Coronary artery (tissue), 2 donors: ENCODE results near the gene EFEMP1.

Experiments
- DNase-seq: peaks from one replicate; pipeline ENCODE4 v3.0.0-alpha.2; 2017; ENCODE audit warnings: low spot score
- H3K27ac ChIP-seq, 2 donors: fragments of 200-600 bp; sonication (generic); one replicate each; pipeline ENCODE4 v1.5.1; 2016 to 2019
- H3K4me3 ChIP-seq: fragments of 200-600 bp; sonication (generic); 2 replicates; pipeline ENCODE4 v1.5.1; 2016; ENCODE audit warnings: mild to moderate bottlenecking, moderate library complexity
- TF ChIP-seq, protein P1 (sequence below): fragments of 200-600 bp; sonication (generic); IDR thresholded peaks from one replicate; pipeline ENCODE4 v1.5.1; 2019; ENCODE audit warnings: antibody characterized with exemption

EFEMP1 gene

DNA sequence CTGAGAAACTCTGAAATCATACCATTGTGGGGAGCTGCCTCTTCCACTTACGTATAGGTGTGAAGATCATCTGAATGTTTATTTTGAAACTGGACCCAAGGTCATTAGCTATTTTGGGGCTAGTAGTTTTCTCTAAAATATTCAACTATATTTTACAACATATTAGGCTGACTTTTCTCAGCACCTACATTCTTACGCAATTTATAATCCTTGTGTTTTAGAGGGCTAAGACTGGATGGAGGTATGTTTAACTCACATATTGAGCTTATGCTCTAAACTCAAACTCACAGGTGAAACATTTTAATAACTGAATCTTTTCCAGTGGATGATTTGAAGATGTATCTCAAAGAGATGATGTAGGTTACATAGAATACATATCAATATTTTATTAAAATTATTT, 49.2 kb downstream of the EFEMP1 start:
- no peak for DNase-seq
- Histone ChIP-seq H3K4me3 (no peak overlapping the region), H3K27ac (no peak overlapping the region)
- TF ChIP-seq, protein P1, sequence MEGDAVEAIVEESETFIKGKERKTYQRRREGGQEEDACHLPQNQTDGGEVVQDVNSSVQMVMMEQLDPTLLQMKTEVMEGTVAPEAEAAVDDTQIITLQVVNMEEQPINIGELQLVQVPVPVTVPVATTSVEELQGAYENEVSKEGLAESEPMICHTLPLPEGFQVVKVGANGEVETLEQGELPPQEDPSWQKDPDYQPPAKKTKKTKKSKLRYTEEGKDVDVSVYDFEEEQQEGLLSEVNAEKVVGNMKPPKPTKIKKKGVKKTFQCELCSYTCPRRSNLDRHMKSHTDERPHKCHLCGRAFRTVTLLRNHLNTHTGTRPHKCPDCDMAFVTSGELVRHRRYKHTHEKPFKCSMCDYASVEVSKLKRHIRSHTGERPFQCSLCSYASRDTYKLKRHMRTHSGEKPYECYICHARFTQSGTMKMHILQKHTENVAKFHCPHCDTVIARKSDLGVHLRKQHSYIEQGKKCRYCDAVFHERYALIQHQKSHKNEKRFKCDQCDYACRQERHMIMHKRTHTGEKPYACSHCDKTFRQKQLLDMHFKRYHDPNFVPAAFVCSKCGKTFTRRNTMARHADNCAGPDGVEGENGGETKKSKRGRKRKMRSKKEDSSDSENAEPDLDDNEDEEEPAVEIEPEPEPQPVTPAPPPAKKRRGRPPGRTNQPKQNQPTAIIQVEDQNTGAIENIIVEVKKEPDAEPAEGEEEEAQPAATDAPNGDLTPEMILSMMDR, result no peak

- H3K27ac ChIP-seq, result peak overlapping the region in 1 of 2 donors; percentile 56
Measured at GRCh38 chr2:55871637-55872036, 51.9 kb downstream of the EFEMP1 start.

GRCh38 chr2:55869637-55870325, 53.8 kb downstream of the EFEMP1 start:
- TF ChIP-seq, protein P1, result no peak
- H3K4me3 ChIP-seq, result no peak overlapping the region
- peak overlapping the region; percentile 68 to 69 for H3K27ac ChIP-seq
- DNase-seq, result no peak

More at GRCh38 chr2:55871637-55872036, 51.9 kb downstream of the EFEMP1 start:
- no peak overlapping the region for H3K4me3 ChIP-seq
- TF ChIP-seq, protein P1, result no peak
- DNase-seq, result no peak

DNA sequence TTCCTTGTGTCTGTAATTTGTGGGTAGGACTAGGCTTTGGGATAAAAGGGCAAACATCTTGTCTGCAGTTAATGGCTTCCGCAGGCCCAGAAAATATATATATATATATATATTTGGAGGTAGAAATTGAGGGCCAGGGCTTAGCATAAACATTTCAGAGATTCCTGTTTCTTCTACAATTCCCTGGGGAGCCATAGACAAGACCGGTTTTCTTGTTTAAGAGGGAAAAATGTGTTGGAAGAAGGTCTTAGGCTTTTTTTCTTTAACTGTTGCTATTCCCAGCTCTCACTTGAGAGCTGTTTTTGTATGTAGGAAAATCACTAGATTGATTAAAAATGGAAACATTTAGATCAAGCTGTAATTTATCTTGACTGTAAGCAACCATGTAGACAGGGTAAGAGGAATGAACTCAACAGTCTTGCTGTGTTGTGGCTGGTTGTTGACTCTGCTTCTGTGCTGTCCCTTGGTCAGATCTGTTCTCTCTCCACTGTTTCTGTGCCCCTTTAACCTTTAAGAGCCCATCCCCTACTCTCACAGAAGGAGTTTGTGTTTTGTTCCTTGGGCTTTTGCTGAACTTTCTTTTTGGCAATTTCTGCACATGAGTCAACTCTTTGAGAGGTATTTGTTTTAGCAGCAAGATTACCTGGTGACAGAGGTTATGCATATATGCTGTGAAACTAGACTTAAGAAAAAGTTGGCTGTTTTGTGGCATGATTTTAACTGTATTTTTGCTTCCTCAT, 58.3 kb downstream of the EFEMP1 start:
- no peak for DNase-seq
- H3K4me3 ChIP-seq, result no peak overlapping the region
- H3K27ac ChIP-seq, result peak overlapping the region; percentile 81 to 91
- TF ChIP-seq, protein P1, result no peak

DNA sequence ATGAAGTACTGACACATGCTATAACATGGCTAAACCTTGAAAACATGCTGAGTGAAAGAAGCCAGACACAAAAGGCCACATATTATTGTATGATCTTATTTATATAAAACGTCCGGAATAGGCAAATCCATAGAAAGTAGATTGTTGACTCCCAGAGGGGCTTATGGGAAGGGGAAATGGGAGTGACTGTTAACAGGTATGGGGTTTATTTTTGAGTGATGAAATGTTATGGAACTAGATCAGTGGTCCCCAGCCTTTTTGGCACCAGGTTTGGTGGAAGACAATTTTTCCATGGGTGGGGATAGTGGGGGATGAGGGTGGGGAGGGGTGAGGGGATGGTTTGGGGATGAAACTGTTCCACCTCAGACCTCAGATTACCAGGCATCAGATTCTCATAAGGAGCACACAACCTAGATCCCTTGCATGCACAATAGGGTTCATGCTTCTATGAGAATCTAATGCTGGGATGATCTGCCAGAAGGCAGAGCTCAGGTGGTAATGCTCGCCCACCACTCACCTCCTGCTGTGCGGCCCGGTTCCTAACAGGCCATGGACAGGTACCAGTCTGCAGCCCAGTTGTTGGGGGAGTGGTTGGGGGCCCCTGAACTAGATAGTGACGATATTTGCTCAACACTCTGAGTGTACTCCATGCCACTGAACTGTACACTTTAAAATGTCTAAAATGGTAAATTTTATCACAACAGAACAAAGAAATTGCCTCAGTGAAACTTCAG, 59.1 kb downstream of the EFEMP1 start:
- Histone ChIP-seq H3K27ac (peak overlapping the region; percentile 81 to 91), H3K4me3 (no peak overlapping the region)
- no peak for DNase-seq
- TF ChIP-seq, protein P1, result no peak

DNA sequence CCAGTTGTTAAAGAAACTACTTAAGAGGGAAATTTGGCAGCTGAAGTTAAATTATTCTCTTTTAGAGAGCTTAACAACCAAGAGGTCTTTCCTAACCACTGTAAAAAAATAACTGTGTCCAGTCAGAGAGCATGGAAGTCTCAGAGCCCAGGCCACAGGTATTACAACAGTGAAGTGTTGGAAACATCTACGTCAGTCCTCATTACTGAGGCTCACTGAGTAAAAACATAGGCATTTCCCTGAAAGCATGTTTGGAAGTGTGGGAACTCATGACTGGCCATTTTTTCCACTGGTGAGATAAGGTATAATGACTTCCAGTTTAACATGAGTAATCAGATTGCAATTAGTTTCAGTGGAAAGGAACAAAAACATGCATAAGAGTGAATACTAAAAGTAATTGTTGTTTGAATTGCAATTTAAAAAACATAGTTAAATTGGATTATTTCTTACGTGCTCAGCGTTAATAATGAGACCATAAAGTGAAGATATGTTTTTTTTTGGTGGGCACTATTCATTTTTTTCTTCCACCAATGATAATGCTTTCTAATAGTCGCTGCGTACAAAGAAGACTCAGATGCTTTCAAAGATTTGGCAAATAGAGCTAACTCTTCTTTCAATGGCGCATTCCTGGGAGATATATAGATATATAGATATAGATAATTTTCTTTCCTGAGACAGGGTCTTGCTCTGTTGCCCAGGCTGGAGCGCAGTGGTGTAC, 60.8 kb downstream of the EFEMP1 start:
- TF ChIP-seq, protein P1, result no peak
- peak overlapping the region; percentile 81 to 91 for H3K27ac ChIP-seq
- DNase-seq, result peak; percentile 81
- H3K4me3 ChIP-seq, result no peak overlapping the region
